ENCODE results near the gene ASB4. TPM values are rescaled to one million over a fixed set of nuclear protein-coding genes. Genes with fewer than 3 reads are reported as not detected.
A peak's percentile ranks its signal among the peaks of the same experiment; 100 is the strongest.
"Not testable (repeated sequence)": the region's sequence is repeated elsewhere in the genome, so short reads cannot be mapped to it uniquely, and the experiment has no call there.

ASB4 gene
- total RNA-seq, 2 experiments from 2014 or later = not detected

- Mint-ChIP-seq H3K27ac (no peak overlapping the region), H3K4me1 (no peaks in the 10 kb centered on the region), H3K36me3 (no peaks in the 10 kb centered on the region), H3K4me3 (no peak overlapping the region), H3K9me3 (ENCODE audit: low read depth) (no peaks in the 10 kb centered on the region), H3K27me3 (peaks cover 11% of the 10 kb centered on the region)
- CTCF ChIA-PET = interaction anchor here (1.6 to 1.8 kb wide), 2 partner anchors 12 to 15 kb away, joined by 5 to 8 read pairs; no protein-coding TSS in a partner anchor
- ATAC-seq (no peak), DNase-seq (no peak)
Measured at GRCh38 chr7:95491634-95492314, 6.0 kb downstream of the ASB4 start.

GRCh38 chr7:95493247-95493646 lies 7.5 kb downstream of the ASB4 start:
- H3K4me3 Mint-ChIP-seq = no peak overlapping the region
- CTCF ChIA-PET = no interaction called here
- no peak for ATAC-seq
- H3K27ac Mint-ChIP-seq = no peak overlapping the region
- H3K27me3 Mint-ChIP-seq = peaks cover 9% of the 10 kb centered on the region
- no peaks in the 10 kb centered on the region for H3K9me3 Mint-ChIP-seq (ENCODE audit: low read depth)
- DNase-seq = no peak
- peaks cover 1% of the 10 kb centered on the region for H3K36me3 Mint-ChIP-seq
- no peaks in the 10 kb centered on the region for H3K4me1 Mint-ChIP-seq

- CTCF ChIA-PET = no interaction called here
- Mint-ChIP-seq H3K4me3 (no peak overlapping the region), H3K9me3 (ENCODE audit: low read depth) (no peaks in the 10 kb centered on the region), H3K27ac (no peak overlapping the region), H3K27me3 (peaks cover 6% of the 10 kb centered on the region), H3K4me1 (no peaks in the 10 kb centered on the region), H3K36me3 (peaks cover 1% of the 10 kb centered on the region)
- ATAC-seq (no peak), DNase-seq (no peak)
Measured at GRCh38 chr7:95493844-95494243, 8.1 kb downstream of the ASB4 start.

GRCh38 chr7:95501261-95501832 lies 15.6 kb downstream of the ASB4 start:
- peak overlapping the region; percentile 56 for H3K4me3 Mint-ChIP-seq
- peak; percentile 89 for ATAC-seq
- peaks cover 33% of the 10 kb centered on the region for H3K4me1 Mint-ChIP-seq
- DNase-seq = peak; percentile 67
- H3K27ac Mint-ChIP-seq = peak overlapping the region; percentile 88
- peaks cover 7% of the 10 kb centered on the region for H3K36me3 Mint-ChIP-seq
- no peaks in the 10 kb centered on the region for H3K27me3 Mint-ChIP-seq
- CTCF ChIA-PET = interaction anchor here (3.4 kb wide), 1 partner anchor 10 kb away, joined by 25 read pairs; no protein-coding TSS in a partner anchor
- no peaks in the 10 kb centered on the region for H3K9me3 Mint-ChIP-seq (ENCODE audit: low read depth)

DNA sequence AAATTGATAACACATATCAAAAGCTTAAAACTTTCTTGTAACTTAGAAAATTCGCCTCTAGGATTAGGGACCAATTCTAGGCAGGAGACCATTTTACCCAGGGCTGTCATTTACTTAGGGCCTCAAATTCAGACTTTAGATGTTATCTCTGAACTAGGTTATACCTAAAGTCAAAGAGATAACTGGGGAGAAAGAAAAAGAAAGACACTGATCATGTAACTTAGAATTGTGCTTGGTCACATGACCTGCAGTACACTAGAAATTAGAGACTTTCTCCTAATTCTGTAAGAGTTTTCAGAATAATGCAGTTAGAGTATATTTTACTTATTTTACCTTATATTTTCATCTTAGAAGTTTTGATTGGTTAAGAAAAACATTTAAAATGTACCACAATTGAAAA lies 16.7 kb downstream of the ASB4 start:
- no peak overlapping the region for H3K4me3 Mint-ChIP-seq
- peaks cover 6% of the 10 kb centered on the region for H3K36me3 Mint-ChIP-seq
- no peaks in the 10 kb centered on the region for H3K9me3 Mint-ChIP-seq (ENCODE audit: low read depth)
- CTCF ChIA-PET = interaction anchor here (3.4 kb wide), 1 partner anchor 9 kb away, joined by 25 read pairs; no protein-coding TSS in a partner anchor
- DNase-seq = no peak
- peaks cover 33% of the 10 kb centered on the region for H3K4me1 Mint-ChIP-seq
- peak overlapping the region; percentile 6 for H3K27ac Mint-ChIP-seq
- no peak for ATAC-seq
- no peaks in the 10 kb centered on the region for H3K27me3 Mint-ChIP-seq

- Mint-ChIP-seq H3K4me1 (peaks cover 33% of the 10 kb centered on the region), H3K9me3 (ENCODE audit: low read depth) (no peaks in the 10 kb centered on the region), H3K4me3 (no peak overlapping the region), H3K27ac (no peak overlapping the region), H3K36me3 (peaks cover 6% of the 10 kb centered on the region), H3K27me3 (no peaks in the 10 kb centered on the region)
- no peak for DNase-seq
- no peak for ATAC-seq
- CTCF ChIA-PET = interaction anchor here (3.4 kb wide), 1 partner anchor 8 kb away, joined by 25 read pairs; no protein-coding TSS in a partner anchor
Measured at GRCh38 chr7:95503271-95504131, 17.8 kb downstream of the ASB4 start.

- not testable (repeated sequence) for H3K27me3 Mint-ChIP-seq; ATAC-seq; H3K4me3 Mint-ChIP-seq; H3K9me3 Mint-ChIP-seq (ENCODE audit: low read depth); H3K36me3 Mint-ChIP-seq; DNase-seq; H3K27ac Mint-ChIP-seq
- H3K4me1 Mint-ChIP-seq = peaks cover 31% of the 10 kb centered on the region
- CTCF ChIA-PET = interaction anchor here (3.4 kb wide), 1 partner anchor 7 kb away, joined by 25 read pairs; no protein-coding TSS in a partner anchor
Measured at GRCh38 chr7:95504132-95504588, 18.4 kb downstream of the ASB4 start.

DNA sequence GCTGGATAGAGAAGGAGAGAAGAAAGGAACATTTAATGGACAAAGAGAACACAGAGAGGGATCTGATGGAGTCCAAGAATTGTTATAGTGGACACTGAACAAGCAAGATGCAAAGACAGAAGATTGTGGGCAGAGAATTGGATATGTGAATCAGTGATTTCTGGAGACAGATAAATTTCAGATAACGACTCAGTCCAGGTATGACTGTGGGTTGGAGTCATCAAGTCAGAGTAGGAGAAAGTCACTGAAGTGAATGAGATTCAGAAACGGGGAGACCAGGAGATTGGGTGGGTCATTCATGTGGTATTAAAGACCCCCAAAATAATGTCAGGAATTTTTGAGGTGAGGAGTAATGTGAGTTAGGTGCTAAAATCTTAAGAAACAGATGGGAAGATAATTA lies 23.0 kb downstream of the ASB4 start:
- H3K9me3 Mint-ChIP-seq (ENCODE audit: low read depth) = no peaks in the 10 kb centered on the region
- no peak for DNase-seq
- peaks cover 3% of the 10 kb centered on the region for H3K4me1 Mint-ChIP-seq
- H3K27ac Mint-ChIP-seq = no peak overlapping the region
- CTCF ChIA-PET = interaction anchor here (1.0 to 5.6 kb wide), 4 partner anchors 18 to 180 kb away, joined by 3 to 92 read pairs (median 4); no protein-coding TSS in a partner anchor
- H3K4me3 Mint-ChIP-seq = no peak overlapping the region
- no peaks in the 10 kb centered on the region for H3K36me3 Mint-ChIP-seq
- peaks cover 18% of the 10 kb centered on the region for H3K27me3 Mint-ChIP-seq
- ATAC-seq = peak; percentile 52

DNA sequence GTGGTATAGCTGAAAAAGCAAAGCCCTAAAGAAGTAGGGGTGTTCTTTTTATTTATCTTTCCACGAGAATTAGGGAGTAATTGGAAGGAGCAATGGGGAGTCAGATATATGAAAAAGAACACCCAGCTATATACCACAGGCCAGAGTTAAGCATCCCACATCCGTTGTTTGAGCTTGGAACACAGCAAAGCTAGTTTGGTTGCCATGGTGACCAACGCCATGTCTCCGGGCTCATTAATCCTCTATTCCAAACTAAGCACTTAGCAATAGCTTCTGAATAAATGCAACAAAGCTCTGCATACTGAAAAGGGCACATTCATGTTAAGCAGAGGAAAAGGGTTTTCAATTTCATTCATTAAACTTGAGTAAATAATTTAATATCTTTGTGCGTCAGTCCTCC lies 23.5 kb downstream of the ASB4 start:
- peaks cover 22% of the 10 kb centered on the region for H3K27me3 Mint-ChIP-seq
- peaks cover 3% of the 10 kb centered on the region for H3K4me1 Mint-ChIP-seq
- DNase-seq = peak; percentile 72
- no peak overlapping the region for H3K4me3 Mint-ChIP-seq
- CTCF ChIA-PET = interaction anchor here (1.0 to 5.6 kb wide), 4 partner anchors 19 to 180 kb away, joined by 3 to 92 read pairs (median 4); no protein-coding TSS in a partner anchor
- peak; percentile 65 for ATAC-seq
- H3K27ac Mint-ChIP-seq = no peak overlapping the region
- no peaks in the 10 kb centered on the region for H3K9me3 Mint-ChIP-seq (ENCODE audit: low read depth)
- H3K36me3 Mint-ChIP-seq = no peaks in the 10 kb centered on the region

DNA sequence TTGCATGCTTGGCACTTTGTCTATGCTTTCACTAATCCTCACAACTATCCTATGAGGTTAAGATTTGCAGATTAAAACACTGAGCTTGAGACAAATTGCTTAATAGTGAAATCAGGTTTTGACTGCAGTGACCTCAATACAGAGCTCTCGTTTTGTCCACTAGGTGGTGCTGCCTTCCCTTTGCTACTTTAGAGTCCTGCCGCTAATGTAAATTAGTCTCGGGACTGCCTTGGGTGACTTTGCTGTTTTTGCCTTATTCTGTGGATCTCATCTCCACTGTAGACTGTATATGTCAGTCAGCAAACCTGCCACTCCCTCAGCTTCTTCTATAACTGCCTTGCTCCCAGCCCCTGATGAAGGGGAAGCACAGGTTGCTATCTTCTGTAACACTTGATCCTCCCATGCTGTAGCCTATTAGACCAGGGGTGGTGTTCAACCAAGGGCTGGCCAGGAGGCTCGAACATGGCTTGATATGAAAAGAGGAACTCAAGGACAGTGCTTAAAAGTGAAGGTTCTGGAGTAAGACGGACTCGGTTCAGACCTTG lies 26.0 kb downstream of the ASB4 start:
- no peak overlapping the region for H3K4me3 Mint-ChIP-seq
- H3K27me3 Mint-ChIP-seq = peaks cover 43% of the 10 kb centered on the region
- H3K9me3 Mint-ChIP-seq (ENCODE audit: low read depth) = no peaks in the 10 kb centered on the region
- H3K4me1 Mint-ChIP-seq = peaks cover 3% of the 10 kb centered on the region
- CTCF ChIA-PET = interaction anchor here (0.6 to 5.6 kb wide), 21 partner anchors 9 to 466 kb away, joined by 3 to 92 read pairs (median 6); partner anchors contain the start of genes PON2 and PON3
- ATAC-seq (peak; percentile 86), DNase-seq (peak; percentile 78)
- no peaks in the 10 kb centered on the region for H3K36me3 Mint-ChIP-seq
- no peak overlapping the region for H3K27ac Mint-ChIP-seq

DNA sequence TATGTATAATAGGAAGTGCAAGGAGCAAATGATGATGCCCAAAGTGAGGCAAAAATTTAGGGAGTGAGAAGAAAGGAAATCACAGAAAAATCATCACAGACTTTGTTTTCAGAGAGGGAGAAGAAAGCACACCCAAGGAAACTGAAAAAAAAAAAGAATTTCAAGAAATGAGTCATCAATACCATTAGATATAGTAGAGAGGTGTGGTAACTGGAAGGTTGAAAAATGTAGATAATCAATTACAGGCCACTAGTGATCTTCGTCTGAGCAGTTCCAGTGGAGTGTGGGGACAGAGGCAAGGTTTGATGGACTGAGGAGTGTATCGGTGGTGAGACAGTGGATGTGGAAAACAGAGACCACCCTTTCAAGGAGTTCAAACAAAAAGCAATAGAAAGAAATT lies 31.7 kb downstream of the ASB4 start:
- peaks cover 41% of the 10 kb centered on the region for H3K27me3 Mint-ChIP-seq
- CTCF ChIA-PET = interaction anchor here (2.4 kb wide), 1 partner anchor 173 kb away, joined by 11 read pairs; no protein-coding TSS in a partner anchor
- H3K4me3 Mint-ChIP-seq = no peak overlapping the region
- no peaks in the 10 kb centered on the region for H3K9me3 Mint-ChIP-seq (ENCODE audit: low read depth)
- H3K36me3 Mint-ChIP-seq = no peaks in the 10 kb centered on the region
- no peaks in the 10 kb centered on the region for H3K4me1 Mint-ChIP-seq
- ATAC-seq (peak; percentile 51), DNase-seq (no peak)
- no peak overlapping the region for H3K27ac Mint-ChIP-seq

- Mint-ChIP-seq H3K4me3 (no peak overlapping the region), H3K36me3 (no peaks in the 10 kb centered on the region), H3K27me3 (peaks cover 40% of the 10 kb centered on the region), H3K27ac (no peak overlapping the region), H3K4me1 (no peaks in the 10 kb centered on the region), H3K9me3 (ENCODE audit: low read depth) (no peaks in the 10 kb centered on the region)
- CTCF ChIA-PET = interaction anchor here (2.4 kb wide), 1 partner anchor 172 kb away, joined by 11 read pairs; no protein-coding TSS in a partner anchor
- ATAC-seq (no peak), DNase-seq (no peak)
Measured at GRCh38 chr7:95517870-95518269, 32.1 kb downstream of the ASB4 start.

DNA sequence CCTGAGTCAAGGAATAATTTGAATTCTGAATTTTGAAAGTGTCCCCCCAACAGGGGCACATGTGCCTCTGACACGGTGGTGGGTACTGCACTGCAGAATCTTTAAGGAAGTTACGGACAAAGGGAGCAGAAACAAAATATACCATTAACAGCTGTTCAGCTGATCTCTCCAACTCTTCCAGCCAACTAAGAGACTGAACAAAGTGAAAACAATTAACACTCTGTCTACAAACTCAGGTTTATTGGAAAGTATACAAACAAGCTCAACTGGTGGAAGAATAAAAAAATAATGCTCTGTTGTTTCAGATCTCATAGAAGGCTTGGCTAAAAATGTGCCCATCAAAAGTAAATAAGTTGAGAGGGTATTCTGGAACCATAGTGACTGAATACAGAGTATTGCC lies 34.4 kb downstream of the ASB4 start:
- DNase-seq = no peak
- ATAC-seq = no peak
- no peaks in the 10 kb centered on the region for H3K9me3 Mint-ChIP-seq (ENCODE audit: low read depth)
- H3K4me1 Mint-ChIP-seq = no peaks in the 10 kb centered on the region
- CTCF ChIA-PET = interaction anchor here (0.8 to 2.7 kb wide), 2 partner anchors 9 to 170 kb away, joined by 3 to 14 read pairs; no protein-coding TSS in a partner anchor
- no peak overlapping the region for H3K27ac Mint-ChIP-seq
- H3K4me3 Mint-ChIP-seq = no peak overlapping the region
- peaks cover 31% of the 10 kb centered on the region for H3K27me3 Mint-ChIP-seq
- H3K36me3 Mint-ChIP-seq = no peaks in the 10 kb centered on the region
